Neural crest cell (in vitro differentiated cells): ENCODE measurements around the gene FLT3. TPM values are rescaled to one million over a fixed set of nuclear protein-coding genes. Genes with fewer than 3 reads are reported as not detected.

Source experiments
- DNase-seq: peaks from one replicate; pipeline ENCODE4 v3.0.0; 2021; ENCODE audit warnings: low read depth, mixed read lengths, low spot score
- H3K27ac Mint-ChIP-seq: one replicate; pipeline ENCODE4 v1.8.0; 2021; ENCODE audit warnings: mild to moderate bottlenecking, mixed read lengths; ENCODE audit not compliant: unreplicated experiment
- H3K27me3 Mint-ChIP-seq: 2 replicates; pipeline ENCODE4 v1.8.0; 2021; ENCODE audit warnings: low read depth, mild to moderate bottlenecking, mixed read lengths
- H3K36me3 Mint-ChIP-seq: 2 replicates; pipeline ENCODE4 v1.8.0; 2021; ENCODE audit warnings: low read depth, mild to moderate bottlenecking, mixed read lengths
- H3K4me1 Mint-ChIP-seq: 2 replicates; pipeline ENCODE4 v1.8.0; 2021; ENCODE audit warnings: mixed read lengths
- H3K4me3 Mint-ChIP-seq: one replicate; pipeline ENCODE4 v1.8.0; 2021; ENCODE audit warnings: mild to moderate bottlenecking, mixed read lengths
- H3K9me3 Mint-ChIP-seq: 2 replicates; pipeline ENCODE4 v1.8.0; 2021; ENCODE audit warnings: mixed read lengths
- CTCF ChIP-seq: fragments of 200-600 bp; sonication (generic); conservative IDR thresholded peaks from 2 replicates; pipeline ENCODE4 v1.5.0; 2021; ENCODE audit warnings: antibody characterized with exemption, mild to moderate bottlenecking
- total RNA-seq: library from RNA; stranded (reverse); gene quantifications from 2 replicates; pipeline ENCODE4 v1.2.1, GENCODE V29; 2021

FLT3 gene
- total RNA-seq, 1 donor from 2014 or later = not detected

GRCh38 chr13:28056426-28056825, 44.0 kb downstream of the FLT3 start:
- Mint-ChIP-seq H3K4me3 (no peak overlapping the region), H3K36me3 (no peaks in the 10 kb centered on the region), H3K9me3 (no peaks in the 10 kb centered on the region), H3K4me1 (no peaks in the 10 kb centered on the region), H3K27me3 (no peaks in the 10 kb centered on the region), H3K27ac (no peak overlapping the region)
- TF ChIP-seq CTCF = no peak
- no peak for DNase-seq

GRCh38 chr13:28055357-28055756, 45.0 kb downstream of the FLT3 start:
- no peak for DNase-seq
- H3K9me3 Mint-ChIP-seq = no peaks in the 10 kb centered on the region
- no peak overlapping the region for H3K4me3 Mint-ChIP-seq
- no peaks in the 10 kb centered on the region for H3K4me1 Mint-ChIP-seq
- peaks cover 4% of the 10 kb centered on the region for H3K27me3 Mint-ChIP-seq
- no peak for TF ChIP-seq CTCF
- no peaks in the 10 kb centered on the region for H3K36me3 Mint-ChIP-seq
- H3K27ac Mint-ChIP-seq = no peak overlapping the region

- Mint-ChIP-seq H3K27me3 (peaks cover 28% of the 10 kb centered on the region), H3K36me3 (no peaks in the 10 kb centered on the region), H3K27ac (no peak overlapping the region), H3K4me1 (no peaks in the 10 kb centered on the region), H3K4me3 (no peak overlapping the region), H3K9me3 (no peaks in the 10 kb centered on the region)
- no peak for DNase-seq
- no peak for TF ChIP-seq CTCF
Observed at GRCh38 chr13:28052945-28053344, 47.4 kb downstream of the FLT3 start.

- DNase-seq = no peak
- Mint-ChIP-seq H3K4me1 (no peaks in the 10 kb centered on the region), H3K4me3 (no peak overlapping the region), H3K36me3 (no peaks in the 10 kb centered on the region), H3K27ac (no peak overlapping the region), H3K27me3 (peaks cover 39% of the 10 kb centered on the region), H3K9me3 (no peaks in the 10 kb centered on the region)
- TF ChIP-seq CTCF = no peak
Observed at GRCh38 chr13:28049880-28050875, 50.2 kb downstream of the FLT3 start.

GRCh38 chr13:28049215-28049614, 51.2 kb downstream of the FLT3 start:
- DNase-seq = no peak
- TF ChIP-seq CTCF = no peak

More at GRCh38 chr13:28049215-28049614, 51.2 kb downstream of the FLT3 start:
- Mint-ChIP-seq H3K4me3 (no peak overlapping the region), H3K9me3 (no peaks in the 10 kb centered on the region), H3K36me3 (no peaks in the 10 kb centered on the region), H3K27me3 (peaks cover 47% of the 10 kb centered on the region), H3K4me1 (no peaks in the 10 kb centered on the region), H3K27ac (no peak overlapping the region)
